ENCODE data around the gene SLC4A7. TPM values are rescaled to one million over a fixed set of nuclear protein-coding genes. Genes with fewer than 3 reads are reported as not detected.
"Not testable (repeated sequence)": the region's sequence is repeated elsewhere in the genome, so short reads cannot be mapped to it uniquely, and the experiment has no call there.

SLC4A7 gene
- total RNA-seq, 2 experiments from 2014 or later = 46.4 to 53.0 TPM

- peaks cover 37% of the 10 kb centered on the region for H3K36me3 Mint-ChIP-seq (ENCODE audit: low read depth)
- no peak overlapping the region for H3K27ac Mint-ChIP-seq
- no peaks in the 10 kb centered on the region for H3K9me3 Mint-ChIP-seq (ENCODE audit: low read depth)
- no peaks in the 10 kb centered on the region for H3K27me3 Mint-ChIP-seq
- ChIA-PET POLR2A (no interaction called here), CTCF (interaction anchor here (0.7 kb wide), 2 partner anchors 69 to 286 kb away, joined by 3 to 4 read pairs; no protein-coding TSS in a partner anchor)
- H3K4me3 Mint-ChIP-seq = no peak overlapping the region
- no peak for ATAC-seq
- no peak for DNase-seq
- intact Hi-C loops (cut with DNase I, micrococcal nuclease) = loop anchor here in 1 of 2 experiments (5.0 kb wide), 1 partner anchor 40 kb away; no protein-coding TSS in a partner anchor
- peaks cover 14% of the 10 kb centered on the region for H3K4me1 Mint-ChIP-seq
Measured at GRCh38 chr3:27426926-27427325, 57.3 kb downstream of the SLC4A7 start.

- ChIA-PET CTCF (interaction anchor here (0.7 kb wide), 2 partner anchors 68 to 287 kb away, joined by 3 to 4 read pairs; no protein-coding TSS in a partner anchor), POLR2A (no interaction called here)
- H3K4me1 Mint-ChIP-seq = peaks cover 14% of the 10 kb centered on the region
- ATAC-seq = peak; percentile 77
- no peak for DNase-seq
- H3K4me3 Mint-ChIP-seq = no peak overlapping the region
- no peak overlapping the region for H3K27ac Mint-ChIP-seq
- intact Hi-C loops (cut with DNase I, micrococcal nuclease) = loop anchor here in 1 of 2 experiments (5.0 kb wide), 1 partner anchor 41 kb away; no protein-coding TSS in a partner anchor
- H3K27me3 Mint-ChIP-seq = no peaks in the 10 kb centered on the region
- peaks cover 32% of the 10 kb centered on the region for H3K36me3 Mint-ChIP-seq (ENCODE audit: low read depth)
- H3K9me3 Mint-ChIP-seq (ENCODE audit: low read depth) = no peaks in the 10 kb centered on the region
Measured at GRCh38 chr3:27425896-27426565, 58.2 kb downstream of the SLC4A7 start.

DNA sequence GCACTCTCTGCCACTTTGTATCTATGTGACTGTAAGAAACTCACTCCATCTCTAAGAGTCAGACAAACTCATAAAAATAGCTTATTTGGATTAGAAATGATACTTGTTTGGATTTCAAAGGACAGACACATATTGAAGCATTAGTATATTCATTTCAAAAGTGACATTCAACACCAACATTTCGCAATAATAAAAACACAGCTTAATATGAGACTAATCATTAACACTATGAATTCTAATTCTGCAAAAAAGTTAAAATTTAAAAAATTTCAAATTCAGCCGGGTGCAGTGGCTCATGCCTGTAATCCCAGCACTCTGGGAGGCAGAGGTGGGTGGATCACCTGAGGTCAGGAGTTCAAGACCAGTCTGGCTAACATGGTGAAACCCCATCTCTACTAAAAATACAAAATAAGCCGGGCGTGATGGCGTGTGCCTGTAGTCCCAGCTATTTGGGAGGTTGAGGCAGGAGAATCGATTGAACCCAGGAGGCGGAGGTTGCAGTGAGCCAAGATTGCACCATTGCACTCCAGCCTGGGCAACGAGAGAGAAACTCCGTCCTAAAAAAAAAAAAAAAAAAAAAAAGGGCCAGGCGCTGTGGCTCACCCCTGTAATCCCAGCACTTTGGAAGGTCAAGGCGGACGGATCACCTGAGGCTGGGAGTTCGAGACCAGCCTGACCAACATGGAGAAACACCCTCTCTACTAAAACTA, 59.2 kb downstream of the SLC4A7 start:
- H3K27me3 Mint-ChIP-seq; H3K4me3 Mint-ChIP-seq; ATAC-seq; DNase-seq; H3K9me3 Mint-ChIP-seq (ENCODE audit: low read depth); POLR2A ChIA-PET; H3K27ac Mint-ChIP-seq: not testable (repeated sequence)
- peaks cover 14% of the 10 kb centered on the region for H3K4me1 Mint-ChIP-seq
- CTCF ChIA-PET = interaction anchor here (0.7 to 1.2 kb wide), 3 partner anchors 9 to 110 kb away, joined by 3 to 4 read pairs (median 3); no protein-coding TSS in a partner anchor
- intact Hi-C loops (cut with DNase I, micrococcal nuclease) = loop anchor here in 1 of 2 experiments (5.0 kb wide), 1 partner anchor 42 kb away; no protein-coding TSS in a partner anchor
- H3K36me3 Mint-ChIP-seq (ENCODE audit: low read depth) = peaks cover 31% of the 10 kb centered on the region

- no peaks in the 10 kb centered on the region for H3K27me3 Mint-ChIP-seq
- ChIA-PET CTCF (interaction anchor here (1.2 kb wide), 1 partner anchor 10 kb away, joined by 3 read pairs; no protein-coding TSS in a partner anchor), POLR2A (no interaction called here)
- no peak overlapping the region for H3K27ac Mint-ChIP-seq
- H3K9me3 Mint-ChIP-seq (ENCODE audit: low read depth) = no peaks in the 10 kb centered on the region
- intact Hi-C loops (cut with DNase I, micrococcal nuclease) = no loop called here
- DNase-seq (no peak), ATAC-seq (peak; percentile 44)
- peaks cover 33% of the 10 kb centered on the region for H3K36me3 Mint-ChIP-seq (ENCODE audit: low read depth)
- H3K4me3 Mint-ChIP-seq = no peak overlapping the region
- peaks cover 14% of the 10 kb centered on the region for H3K4me1 Mint-ChIP-seq
Measured at GRCh38 chr3:27423463-27423862, 60.7 kb downstream of the SLC4A7 start.

- ATAC-seq = no peak
- no peak overlapping the region for H3K27ac Mint-ChIP-seq
- peaks cover 14% of the 10 kb centered on the region for H3K4me1 Mint-ChIP-seq
- H3K36me3 Mint-ChIP-seq (ENCODE audit: low read depth) = peaks cover 35% of the 10 kb centered on the region
- H3K9me3 Mint-ChIP-seq (ENCODE audit: low read depth) = no peaks in the 10 kb centered on the region
- DNase-seq = no peak
- H3K4me3 Mint-ChIP-seq = no peak overlapping the region
- CTCF ChIA-PET = no interaction called here
- POLR2A ChIA-PET = no interaction called here
- intact Hi-C loops (cut with DNase I, micrococcal nuclease) = no loop called here
- no peaks in the 10 kb centered on the region for H3K27me3 Mint-ChIP-seq
Measured at GRCh38 chr3:27422617-27423016, 61.6 kb downstream of the SLC4A7 start.

- intact Hi-C loops (cut with DNase I, micrococcal nuclease) = no loop called here
- DNase-seq = no peak
- Mint-ChIP-seq H3K27ac (no peak overlapping the region), H3K36me3 (ENCODE audit: low read depth) (peaks cover 32% of the 10 kb centered on the region), H3K9me3 (ENCODE audit: low read depth) (no peaks in the 10 kb centered on the region), H3K4me1 (no peaks in the 10 kb centered on the region), H3K27me3 (no peaks in the 10 kb centered on the region), H3K4me3 (no peak overlapping the region)
- ChIA-PET CTCF (interaction anchor here (0.9 kb wide), 1 partner anchor 12 kb away, joined by 3 read pairs; no protein-coding TSS in a partner anchor), POLR2A (no interaction called here)
- no peak for ATAC-seq
Measured at GRCh38 chr3:27415202-27415601, 69.0 kb downstream of the SLC4A7 start.

- intact Hi-C loops (cut with DNase I, micrococcal nuclease) = no loop called here
- H3K4me1 Mint-ChIP-seq = peaks cover 9% of the 10 kb centered on the region
- ChIA-PET POLR2A (no interaction called here), CTCF (interaction anchor here (0.8 kb wide), 1 partner anchor 25 kb away, joined by 3 read pairs; no protein-coding TSS in a partner anchor)
- DNase-seq (no peak), ATAC-seq (no peak)
- H3K4me3 Mint-ChIP-seq = no peak overlapping the region
- no peaks in the 10 kb centered on the region for H3K27me3 Mint-ChIP-seq
- H3K9me3 Mint-ChIP-seq (ENCODE audit: low read depth) = no peaks in the 10 kb centered on the region
- H3K36me3 Mint-ChIP-seq (ENCODE audit: low read depth) = peaks cover 34% of the 10 kb centered on the region
- no peak overlapping the region for H3K27ac Mint-ChIP-seq
Measured at GRCh38 chr3:27392950-27393679, 91.1 kb downstream of the SLC4A7 start.

- POLR2A ChIA-PET; H3K9me3 Mint-ChIP-seq (ENCODE audit: low read depth); DNase-seq; H3K4me1 Mint-ChIP-seq; H3K27me3 Mint-ChIP-seq; H3K4me3 Mint-ChIP-seq; intact Hi-C loops (cut with DNase I, micrococcal nuclease); ATAC-seq; H3K27ac Mint-ChIP-seq: not testable (repeated sequence)
- H3K36me3 Mint-ChIP-seq (ENCODE audit: low read depth) = peaks cover 34% of the 10 kb centered on the region
- CTCF ChIA-PET = interaction anchor here (0.8 kb wide), 1 partner anchor 26 kb away, joined by 3 read pairs; no protein-coding TSS in a partner anchor
Measured at GRCh38 chr3:27392414-27392813, 91.8 kb downstream of the SLC4A7 start.

GRCh38 chr3:27391796-27392195, 92.4 kb downstream of the SLC4A7 start:
- Mint-ChIP-seq H3K27me3 (no peaks in the 10 kb centered on the region), H3K4me3 (no peak overlapping the region), H3K27ac (no peak overlapping the region), H3K4me1 (peaks cover 9% of the 10 kb centered on the region), H3K9me3 (ENCODE audit: low read depth) (no peaks in the 10 kb centered on the region), H3K36me3 (ENCODE audit: low read depth) (peaks cover 34% of the 10 kb centered on the region)
- intact Hi-C loops (cut with DNase I, micrococcal nuclease) = no loop called here
- DNase-seq = no peak
- no peak for ATAC-seq
- ChIA-PET CTCF (no interaction called here), POLR2A (no interaction called here)

DNA sequence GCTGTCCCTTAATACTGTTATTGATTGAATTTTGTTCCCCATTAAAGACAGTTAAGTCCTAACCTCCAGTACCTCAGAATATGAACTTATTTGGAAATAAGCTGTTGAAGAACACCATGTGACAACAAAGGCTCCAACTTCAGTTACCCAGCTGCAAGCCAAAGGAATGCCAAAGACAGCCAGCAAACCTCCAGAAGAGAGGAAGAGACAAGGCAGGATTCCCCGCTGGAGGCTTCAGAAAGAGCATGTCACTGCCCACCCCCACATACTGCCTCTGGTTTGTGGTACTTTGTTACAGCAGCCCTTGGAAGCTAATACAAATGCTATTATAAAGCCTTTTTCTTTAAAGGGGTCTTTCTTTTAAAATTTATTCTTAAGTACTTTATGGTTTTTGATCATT, 96.6 kb downstream of the SLC4A7 start:
- intact Hi-C loops (cut with DNase I, micrococcal nuclease) = no loop called here
- DNase-seq = no peak
- H3K27ac Mint-ChIP-seq = no peak overlapping the region
- no peaks in the 10 kb centered on the region for H3K27me3 Mint-ChIP-seq
- peaks cover 4% of the 10 kb centered on the region for H3K4me1 Mint-ChIP-seq
- peaks cover 37% of the 10 kb centered on the region for H3K36me3 Mint-ChIP-seq (ENCODE audit: low read depth)
- no peaks in the 10 kb centered on the region for H3K9me3 Mint-ChIP-seq (ENCODE audit: low read depth)
- H3K4me3 Mint-ChIP-seq = no peak overlapping the region
- POLR2A ChIA-PET = no interaction called here
- no peak for ATAC-seq
- CTCF ChIA-PET = interaction anchor here (0.6 kb wide), 1 partner anchor 292 kb away, joined by 3 read pairs; no protein-coding TSS in a partner anchor

GRCh38 chr3:27385504-27385903, 98.7 kb downstream of the SLC4A7 start:
- Mint-ChIP-seq H3K27ac (no peak overlapping the region), H3K27me3 (no peaks in the 10 kb centered on the region), H3K4me3 (no peak overlapping the region), H3K36me3 (ENCODE audit: low read depth) (peaks cover 27% of the 10 kb centered on the region), H3K4me1 (peaks cover 4% of the 10 kb centered on the region), H3K9me3 (ENCODE audit: low read depth) (no peaks in the 10 kb centered on the region)
- DNase-seq = no peak
- intact Hi-C loops (cut with DNase I, micrococcal nuclease) = no loop called here
- CTCF ChIA-PET = no interaction called here
- POLR2A ChIA-PET = no interaction called here
- ATAC-seq = no peak

Measured in activated CD4-positive, alpha-beta T cell treated with anti-CD3 and anti-CD28 coated beads for 36 hours (primary cell).